T-cell (primary cell): ENCODE data around the gene NKX1-1. TPM values are rescaled to one million over a fixed set of nuclear protein-coding genes. Genes with fewer than 3 reads are reported as not detected.
"Not testable (repeated sequence)": the region's sequence is repeated elsewhere in the genome, so short reads cannot be mapped to it uniquely, and the experiment has no call there.

Source experiments
- ATAC-seq, 4 experiments: fragments of 200-7000 bp in 3 of 4; fragments of 150-1000 bp in 1 of 4; cut with Tn5 transposase; replicated peaks in 1 of 4; 1 replicate in 3 of 4; 2 replicates in 1 of 4; pipeline ENCODE4 v1.10.0; 2021; ENCODE audit warnings: moderate library complexity in 3 of 4, mild to moderate bottlenecking in 2 of 4, moderate number of reproducible peaks in 1 of 4
- CTCF ChIA-PET, 2 donors: fragments of 300-600 bp; sonication (Branson Sonifier 250); formaldehyde crosslinking; loops; one replicate each; lab custom pipeline; 2022; ENCODE audit warnings: antibody characterized with exemption in 2 of 2; lab: Charles Lee
- POLR2A ChIA-PET, 2 donors: fragments of 300-600 bp; sonication (Branson Sonifier 250); formaldehyde crosslinking; loops; one replicate each; lab custom pipeline; 2022; ENCODE audit warnings: antibody characterized with exemption in 2 of 2; lab: Charles Lee
- DNase-seq, 35 experiments: peaks; one replicate each; pipeline versions ENCODE4 v3.0.0 to v3.0.0-alpha.2; 2013 to 2023
- H3K27ac ChIP-seq: one replicate; pipeline ENCODE4 v1.5.1; 2013; ENCODE audit warnings: low read length
- H3K27me3 ChIP-seq, 2 experiments: replicated peaks in 1 of 2; 1 replicate in 1 of 2; 2 replicates in 1 of 2; pipeline versions ENCODE4 v1.6.1 to v1.7.0; 2013; ENCODE audit warnings: low read length in 1 of 2, mixed read lengths in 1 of 2; ENCODE audit not compliant: control insufficient read depth in 2 of 2, insufficient read depth in 2 of 2; ENCODE audit errors: extremely low read depth in 1 of 2
- H3K36me3 ChIP-seq, 2 donors: 1 replicate in 1 of 2; 2 replicates in 1 of 2; pipeline versions ENCODE4 v1.6.1 to v1.7.0; 2013; ENCODE audit warnings: low read length in 1 of 2; ENCODE audit not compliant: control insufficient read depth in 2 of 2, insufficient read depth in 1 of 2; ENCODE audit errors: extremely low read depth in 1 of 2
- H3K4me1 ChIP-seq, 2 experiments: 1 replicate in 1 of 2; 2 replicates in 1 of 2; pipeline versions ENCODE4 v1.6.1 to v1.7.0; 2013; ENCODE audit warnings: low read length in 2 of 2, mixed read lengths in 1 of 2; ENCODE audit not compliant: insufficient read depth in 2 of 2, control insufficient read depth in 1 of 2; ENCODE audit errors: extremely low read depth in 1 of 2
- H3K4me3 ChIP-seq, 2 donors: 1 replicate in 1 of 2; 2 replicates in 1 of 2; pipeline versions ENCODE4 v1.5.1 to v1.7.0; 2013; ENCODE audit warnings: mild to moderate bottlenecking in 2 of 2, low read length in 1 of 2, moderate library complexity in 1 of 2; ENCODE audit not compliant: control insufficient read depth in 1 of 2; ENCODE audit errors: extremely low read depth in 1 of 2
- H3K9me3 ChIP-seq: 2 replicates; pipeline ENCODE4 v1.7.0; 2013
- H3K27ac Mint-ChIP-seq, 2 donors: one replicate each; pipeline ENCODE4 v1.8.0; 2020 to 2021; ENCODE audit warnings: mild to moderate bottlenecking in 2 of 2, mixed read lengths in 2 of 2
- H3K27me3 Mint-ChIP-seq, 2 donors: one replicate each; pipeline ENCODE4 v1.8.0; 2021 to 2022; ENCODE audit warnings: mixed read lengths in 2 of 2
- H3K36me3 Mint-ChIP-seq: one replicate; pipeline ENCODE4 v1.8.0; 2021; ENCODE audit warnings: mixed read lengths
- H3K4me1 Mint-ChIP-seq, 3 donors: one replicate each; pipeline ENCODE4 v1.8.0; 2020 to 2022; ENCODE audit warnings: mixed read lengths in 3 of 3, mild to moderate bottlenecking in 1 of 3
- H3K4me3 Mint-ChIP-seq, 3 donors: one replicate each; pipeline ENCODE4 v1.8.0; 2020 to 2022; ENCODE audit warnings: mild to moderate bottlenecking in 3 of 3, mixed read lengths in 3 of 3, moderate library complexity in 3 of 3
- H3K9me3 Mint-ChIP-seq, 3 donors: one replicate each; pipeline ENCODE4 v1.8.0; 2020 to 2022; ENCODE audit warnings: mixed read lengths in 3 of 3
- WGBS: methylation state at CpG from one replicate; pipeline ENCODE4 v1.1.5; 2013; ENCODE audit warnings: missing lambda C conversion rate; ENCODE audit not compliant: insufficient coverage; 5-methylcytosine and 5-hydroxymethylcytosine counted together
- total RNA-seq, 35 experiments: library from RNA in 6 of 35; stranded (reverse) in 6 of 35; fragments of 120-200 nt in 1 of 35; gene quantifications; one replicate each; pipeline versions ENCODE4 v1.2.1 to v1.2.4 and lab custom pipeline; 2013 to 2026

Gene NKX1-1
- total RNA-seq, 5 donors from 2014 or later (not counting 1 experiment from before 2014, with no cell fraction given): not detected

DNA sequence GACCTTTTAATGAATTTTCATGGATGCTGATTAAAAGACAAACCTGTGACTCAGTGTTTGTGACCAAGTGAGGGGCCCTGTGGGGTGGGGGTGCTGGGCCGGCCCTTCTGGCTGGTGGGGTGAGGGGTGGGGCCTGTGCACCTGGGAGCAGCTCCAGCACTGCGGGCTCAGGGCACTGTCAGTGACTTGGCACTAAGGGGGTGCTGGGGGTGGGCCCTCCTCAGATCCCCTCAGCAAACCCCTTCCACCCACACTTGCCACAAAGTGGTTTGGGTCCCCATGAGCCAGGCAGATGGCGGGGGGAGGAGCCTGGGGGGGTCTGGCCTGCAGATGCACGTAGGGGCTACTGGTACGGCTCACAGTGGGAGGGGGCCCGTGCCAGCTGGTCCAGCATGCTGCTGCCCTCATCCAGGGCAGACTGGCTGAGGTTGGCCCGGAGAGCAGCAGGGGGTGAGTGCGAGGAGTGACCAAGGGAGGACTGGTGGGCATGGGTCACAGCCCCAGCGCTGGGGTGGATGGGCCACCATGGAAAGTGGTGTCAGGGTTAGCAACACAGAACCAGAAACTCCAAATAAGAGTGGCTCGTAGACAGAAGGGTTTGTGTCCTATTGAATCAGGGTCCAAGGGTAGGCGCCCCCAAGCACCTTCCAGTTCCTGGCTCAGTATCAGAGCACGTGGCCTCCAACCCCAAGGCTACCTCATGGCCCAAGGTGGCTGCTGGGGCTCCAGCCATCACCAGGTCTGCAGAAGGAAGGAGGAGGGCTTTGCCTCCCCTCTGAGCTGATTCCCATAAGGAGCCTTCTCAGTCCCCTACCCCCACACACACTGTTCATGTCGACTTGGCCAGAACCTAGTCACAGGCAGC lies 10.1 kb downstream of the NKX1-1 start:
- Mint-ChIP-seq H3K4me3 (no peak overlapping the region), H3K9me3 (no peaks in the 10 kb centered on the region), H3K27me3 (peaks cover 0 to 14% of the 10 kb centered on the region in 2 donors), H3K27ac (no peak overlapping the region), H3K36me3 (peaks cover 13% of the 10 kb centered on the region), H3K4me1 (peaks cover 0 to 4% (median 0%) of the 10 kb centered on the region in 3 donors)
- ATAC-seq (no peak), DNase-seq (peak in 1 of 35 experiments; percentile 2)
- Histone ChIP-seq H3K4me1 (no peaks in the 10 kb centered on the region), H3K27ac (no peak overlapping the region), H3K4me3 (no peak overlapping the region), H3K9me3 (no peaks in the 10 kb centered on the region), H3K27me3 (peaks cover 0 to 20% of the 10 kb centered on the region in 2 experiments), H3K36me3 (peaks cover 0 to 4% of the 10 kb centered on the region in 2 donors)
- ChIA-PET POLR2A (no interaction called here), CTCF (no interaction called here)
- 94% methylated on average over 5 of the region's 13 CpGs for WGBS

- H3K27me3 Mint-ChIP-seq, H3K4me3 Mint-ChIP-seq, H3K27ac Mint-ChIP-seq, H3K27ac ChIP-seq, DNase-seq, H3K9me3 ChIP-seq, H3K36me3 ChIP-seq, H3K4me1 ChIP-seq, POLR2A ChIA-PET, ATAC-seq, H3K4me1 Mint-ChIP-seq, CTCF ChIA-PET, H3K4me3 ChIP-seq, H3K9me3 Mint-ChIP-seq: not testable (repeated sequence)
- peaks cover 13% of the 10 kb centered on the region for H3K36me3 Mint-ChIP-seq
- peaks cover 0 to 13% of the 10 kb centered on the region in 2 experiments for H3K27me3 ChIP-seq
- WGBS: 97% methylated on average over 21 of the region's 26 CpGs
These were observed 10.8 kb downstream of the NKX1-1 start for GRCh38 chr4:1395389-1395820.

- POLR2A ChIA-PET, H3K27ac Mint-ChIP-seq, ATAC-seq, H3K36me3 ChIP-seq, DNase-seq, H3K9me3 ChIP-seq, H3K4me3 Mint-ChIP-seq, H3K27me3 Mint-ChIP-seq, H3K4me1 Mint-ChIP-seq, H3K27me3 ChIP-seq, CTCF ChIA-PET, H3K27ac ChIP-seq, H3K9me3 Mint-ChIP-seq, H3K4me1 ChIP-seq, H3K4me3 ChIP-seq: not testable (repeated sequence)
- 97% methylated on average over 59 of the region's 63 CpGs for WGBS
- H3K36me3 Mint-ChIP-seq: peaks cover 17% of the 10 kb centered on the region
These were observed 11.5 kb downstream of the NKX1-1 start for GRCh38 chr4:1394554-1395388.

DNA sequence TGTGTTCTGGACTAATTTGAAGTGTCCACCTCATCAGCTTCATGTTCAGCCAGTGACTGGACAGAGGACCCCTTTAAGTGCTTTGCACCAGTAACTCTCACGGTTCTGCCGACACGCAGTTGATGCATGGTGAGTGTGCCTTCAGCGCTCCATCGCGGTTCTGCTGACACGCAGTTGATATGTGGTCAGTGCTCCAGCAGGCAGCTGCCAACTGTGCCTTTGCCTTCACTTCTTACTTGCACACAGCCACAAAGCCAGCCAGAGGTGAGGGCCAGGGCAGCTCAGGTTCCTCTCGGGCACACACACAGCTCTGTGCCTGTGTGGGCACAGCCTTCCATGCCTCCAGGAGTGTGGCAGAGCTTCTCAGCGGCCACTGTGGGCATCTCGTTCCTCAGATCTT lies 12.4 kb downstream of the NKX1-1 start:
- DNase-seq: no peak
- peaks cover 0 to 4% of the 10 kb centered on the region in 2 donors for H3K36me3 ChIP-seq
- peaks cover 0 to 8% (median 7%) of the 10 kb centered on the region in 3 donors for H3K9me3 Mint-ChIP-seq
- no peaks in the 10 kb centered on the region for H3K9me3 ChIP-seq
- no peak for ATAC-seq
- ChIA-PET CTCF (no interaction called here), POLR2A (interaction anchor here in 1 of 2 donors (0.5 kb wide), 1 partner anchor 32 kb away, joined by 5 read pairs; no protein-coding TSS in a partner anchor)
- H3K27ac Mint-ChIP-seq: no peak overlapping the region
- no peaks in the 10 kb centered on the region for H3K27me3 ChIP-seq
- H3K4me3 ChIP-seq: no peak overlapping the region
- H3K4me3 Mint-ChIP-seq: no peak overlapping the region
- H3K36me3 Mint-ChIP-seq: peaks cover 24% of the 10 kb centered on the region
- no peaks in the 10 kb centered on the region for H3K4me1 ChIP-seq
- no peak overlapping the region for H3K27ac ChIP-seq
- no peaks in the 10 kb centered on the region for H3K27me3 Mint-ChIP-seq
- no peaks in the 10 kb centered on the region for H3K4me1 Mint-ChIP-seq
- 86% methylated on average over 7 of the region's 10 CpGs for WGBS

DNA sequence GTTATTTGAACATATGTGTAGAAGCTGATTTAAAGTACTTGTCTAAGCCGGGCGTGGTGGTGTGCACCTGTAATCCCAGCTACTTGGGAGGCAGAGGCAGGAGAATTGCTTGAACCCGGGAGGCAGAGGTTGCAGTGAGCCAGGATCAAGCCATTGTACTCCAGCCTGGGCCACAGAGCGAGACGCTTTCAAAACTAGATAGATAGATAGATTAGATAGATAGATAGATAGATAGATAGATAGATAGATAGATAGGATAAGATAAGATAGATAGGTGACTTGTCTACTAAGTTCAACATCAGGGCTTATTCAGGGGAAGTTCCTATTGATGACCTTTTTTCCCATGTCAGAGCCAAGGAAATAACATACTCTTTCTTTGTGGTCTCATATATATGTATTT lies 12.9 kb downstream of the NKX1-1 start:
- CTCF ChIA-PET, H3K27ac Mint-ChIP-seq, H3K9me3 ChIP-seq, H3K4me1 Mint-ChIP-seq, H3K36me3 ChIP-seq, H3K4me3 Mint-ChIP-seq, H3K27me3 Mint-ChIP-seq, DNase-seq, H3K27ac ChIP-seq, H3K4me3 ChIP-seq, H3K4me1 ChIP-seq, ATAC-seq, H3K27me3 ChIP-seq: not testable (repeated sequence)
- H3K36me3 Mint-ChIP-seq: peaks cover 29% of the 10 kb centered on the region
- POLR2A ChIA-PET: interaction anchor here in 1 of 2 donors (0.5 kb wide), 1 partner anchor 32 kb away, joined by 5 read pairs; no protein-coding TSS in a partner anchor
- WGBS: 100% methylated on average over 3 of the region's 5 CpGs
- H3K9me3 Mint-ChIP-seq: peaks cover 4 to 14% (median 12%) of the 10 kb centered on the region in 3 donors
